Caco-2 (cell line): ENCODE data around the gene GZMA. TPM values are rescaled to one million over a fixed set of nuclear protein-coding genes. Genes with fewer than 3 reads are reported as not detected.

Experiments
- BruUV-seq: library from RNA; stranded (reverse); fragments of 400-500 nt; replicated peaks from 2 replicates; lab custom pipeline; 2021; lab: Mats Ljungman, UMichigan
- CTCF ChIA-PET: fragments of 300-600 bp; sonication (Branson Sonifier 250); formaldehyde crosslinking; loops from one replicate; lab custom pipeline; 2022; ENCODE audit warnings: antibody characterized with exemption; lab: Charles Lee
- POLR2A ChIA-PET: fragments of 300-600 bp; sonication (Branson Sonifier 250); formaldehyde crosslinking; loops from one replicate; lab custom pipeline; 2022; ENCODE audit warnings: antibody characterized with exemption; lab: Charles Lee
- DNase-seq, 2 experiments: peaks; one replicate each; pipeline versions ENCODE4 v3.0.0 to v3.0.0-alpha.2; 2020 to 2022
- H3K27me3 ChIP-seq: replicated peaks from 2 replicates; pipeline ENCODE4 v1.6.0; 2011; ENCODE audit warnings: low read length; ENCODE audit not compliant: control insufficient read depth, insufficient read depth
- H3K36me3 ChIP-seq: 2 replicates; pipeline ENCODE4 v1.5.1; 2011; ENCODE audit warnings: low read length; ENCODE audit not compliant: control insufficient read depth, insufficient read depth
- H3K4me1 ChIP-seq: fragments of 250-450 bp; sonication (Bioruptor Pico); 2 replicates; pipeline ENCODE4 v1.5.1; 2020; ENCODE audit warnings: mild to moderate bottlenecking
- H3K4me3 ChIP-seq: 2 replicates; pipeline ENCODE4 v1.5.1; 2011; ENCODE audit warnings: low read depth, mild to moderate bottlenecking, control low read depth, low read length
- H3K9me3 ChIP-seq: fragments of 250-450 bp; sonication (Bioruptor Pico); 2 replicates; pipeline ENCODE4 v1.5.1; 2020; ENCODE audit warnings: mild to moderate bottlenecking, moderate library complexity
- H3K27ac Mint-ChIP-seq: one replicate; pipeline ENCODE4 v1.8.0; 2022; ENCODE audit warnings: mixed read lengths; ENCODE audit not compliant: unreplicated experiment
- H3K27me3 Mint-ChIP-seq: one replicate; pipeline ENCODE4 v1.8.0; 2022; ENCODE audit warnings: mixed read lengths; ENCODE audit not compliant: insufficient read depth, unreplicated experiment
- H3K36me3 Mint-ChIP-seq: one replicate; pipeline ENCODE4 v1.8.0; 2022; ENCODE audit warnings: mild to moderate bottlenecking, mixed read lengths; ENCODE audit not compliant: insufficient read depth, unreplicated experiment
- H3K4me1 Mint-ChIP-seq: one replicate; pipeline ENCODE4 v1.8.0; 2022; ENCODE audit warnings: low read depth, mixed read lengths; ENCODE audit not compliant: unreplicated experiment
- H3K4me3 Mint-ChIP-seq: one replicate; pipeline ENCODE4 v1.8.0; 2022; ENCODE audit warnings: mild to moderate bottlenecking, moderate library complexity, mixed read lengths; ENCODE audit not compliant: unreplicated experiment
- H3K9me3 Mint-ChIP-seq: one replicate; pipeline ENCODE4 v1.8.0; 2022; ENCODE audit warnings: mixed read lengths; ENCODE audit not compliant: unreplicated experiment
- intact Hi-C: fragments of 100-400 bp; cut with micrococcal nuclease; formaldehyde crosslinking; loops from one replicate; pipeline ENCODE4 v1.10.0; 2022; ENCODE audit not compliant: unreplicated experiment
- total RNA-seq: library from RNA; stranded (reverse); gene quantifications from 2 replicates; pipeline ENCODE4 v1.2.3, GENCODE V29; 2022
- TF ChIP-seq, protein P1 (sequence below), 2 experiments: fragments of 200-600 bp in 1 of 2; IDR thresholded peaks; 1 replicate in 1 of 2; 2 replicates in 1 of 2; pipeline versions ENCODE4 v1.5.1 to v1.8.0; 2011 to 2022; ENCODE audit warnings: antibody characterized with exemption in 1 of 2, control low read depth in 1 of 2, inconsistent platforms in 1 of 2, low read depth in 1 of 2, low read length in 1 of 2, mild to moderate bottlenecking in 1 of 2, moderate library complexity in 1 of 2; ENCODE audit not compliant: insufficient read depth in 1 of 2, severe bottlenecking in 1 of 2, unreplicated experiment in 1 of 2

GZMA gene
- total RNA-seq, 1 experiment from 2014 or later = not detected

DNA sequence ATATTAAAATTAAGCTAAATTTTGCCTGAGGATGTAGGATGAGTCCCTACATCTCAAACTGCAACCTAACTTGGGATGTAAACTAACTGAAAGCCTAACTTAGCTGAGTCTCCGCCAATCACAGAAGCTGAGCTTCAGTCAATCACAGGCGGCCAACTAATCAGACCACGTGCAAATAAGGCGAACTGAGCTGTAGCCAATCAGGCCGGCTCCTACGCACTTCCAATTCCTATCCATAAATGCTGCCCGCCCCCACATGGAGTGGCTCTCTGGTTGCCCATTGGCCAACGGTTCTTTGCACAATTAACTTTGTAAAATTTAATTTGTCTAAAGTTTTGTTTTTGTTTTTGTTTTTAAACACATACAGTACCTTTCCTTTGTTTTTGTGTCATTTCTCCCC is 43.6 kb downstream of the GZMA start:
- H3K4me1 ChIP-seq = no peaks in the 10 kb centered on the region
- intact Hi-C loops = loop anchor here (1.0 kb wide), 3 partner anchors 13 to 240 kb away; no protein-coding TSS in a partner anchor
- POLR2A ChIA-PET = no interaction called here

DNA sequence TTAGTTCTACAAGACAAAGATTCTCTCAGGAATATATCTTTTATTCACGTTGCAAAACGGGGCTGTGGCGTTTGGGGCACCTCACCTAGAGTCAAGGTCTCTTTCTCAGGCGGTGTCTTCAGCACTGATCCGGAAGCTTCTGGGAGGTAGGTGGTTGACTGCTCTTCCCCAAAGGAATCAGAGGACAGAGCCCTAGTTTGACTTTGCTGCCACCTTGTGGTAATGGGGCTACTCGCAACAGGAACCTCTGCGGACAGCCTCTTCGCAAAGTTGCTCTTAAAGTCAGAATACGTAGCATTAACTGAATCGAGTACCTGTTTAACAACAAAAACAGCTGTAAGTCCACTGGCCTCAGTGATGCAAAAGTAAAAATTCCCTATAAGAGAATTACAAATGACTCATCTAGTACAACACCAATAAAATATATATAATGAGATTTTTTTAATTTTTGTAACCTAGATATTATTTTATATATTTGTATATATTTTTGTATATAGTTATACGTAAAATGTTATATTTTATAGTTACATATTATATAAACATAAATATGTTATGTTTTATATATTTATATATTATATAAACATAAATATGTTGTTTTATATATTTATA is 44.2 kb downstream of the GZMA start:
- no peaks in the 10 kb centered on the region for H3K9me3 Mint-ChIP-seq
- POLR2A ChIA-PET = no interaction called here
- no TSS peak for BruUV-seq

More for the DNA sequence above, 43.6 kb downstream of the GZMA start:
- Mint-ChIP-seq H3K27me3 (peaks cover 17% of the 10 kb centered on the region), H3K36me3 (no peaks in the 10 kb centered on the region), H3K4me1 (no peaks in the 10 kb centered on the region), H3K27ac (no peak overlapping the region), H3K4me3 (no peak overlapping the region), H3K9me3 (no peaks in the 10 kb centered on the region)
- Histone ChIP-seq H3K9me3 (no peaks in the 10 kb centered on the region), H3K4me3 (no peak overlapping the region), H3K27me3 (no peaks in the 10 kb centered on the region), H3K36me3 (no peaks in the 10 kb centered on the region)
- CTCF ChIA-PET = interaction anchor here (1.2 to 1.5 kb wide), 5 partner anchors 14 to 240 kb away, joined by 3 to 17 read pairs (median 8); partner anchors contain the start of gene GPX8
- peak; percentile 8 to 42 for DNase-seq
- BruUV-seq = no TSS peak
- TF ChIP-seq, protein P1, sequence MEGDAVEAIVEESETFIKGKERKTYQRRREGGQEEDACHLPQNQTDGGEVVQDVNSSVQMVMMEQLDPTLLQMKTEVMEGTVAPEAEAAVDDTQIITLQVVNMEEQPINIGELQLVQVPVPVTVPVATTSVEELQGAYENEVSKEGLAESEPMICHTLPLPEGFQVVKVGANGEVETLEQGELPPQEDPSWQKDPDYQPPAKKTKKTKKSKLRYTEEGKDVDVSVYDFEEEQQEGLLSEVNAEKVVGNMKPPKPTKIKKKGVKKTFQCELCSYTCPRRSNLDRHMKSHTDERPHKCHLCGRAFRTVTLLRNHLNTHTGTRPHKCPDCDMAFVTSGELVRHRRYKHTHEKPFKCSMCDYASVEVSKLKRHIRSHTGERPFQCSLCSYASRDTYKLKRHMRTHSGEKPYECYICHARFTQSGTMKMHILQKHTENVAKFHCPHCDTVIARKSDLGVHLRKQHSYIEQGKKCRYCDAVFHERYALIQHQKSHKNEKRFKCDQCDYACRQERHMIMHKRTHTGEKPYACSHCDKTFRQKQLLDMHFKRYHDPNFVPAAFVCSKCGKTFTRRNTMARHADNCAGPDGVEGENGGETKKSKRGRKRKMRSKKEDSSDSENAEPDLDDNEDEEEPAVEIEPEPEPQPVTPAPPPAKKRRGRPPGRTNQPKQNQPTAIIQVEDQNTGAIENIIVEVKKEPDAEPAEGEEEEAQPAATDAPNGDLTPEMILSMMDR (IDR thresholded peaks at IDR 0.05; ENCODE audit: insufficient read depth in 1 of 2, low read depth in 1 of 2, low read length in 1 of 2, severe bottlenecking in 1 of 2, unreplicated experiment in 1 of 2) = no peak

DNA sequence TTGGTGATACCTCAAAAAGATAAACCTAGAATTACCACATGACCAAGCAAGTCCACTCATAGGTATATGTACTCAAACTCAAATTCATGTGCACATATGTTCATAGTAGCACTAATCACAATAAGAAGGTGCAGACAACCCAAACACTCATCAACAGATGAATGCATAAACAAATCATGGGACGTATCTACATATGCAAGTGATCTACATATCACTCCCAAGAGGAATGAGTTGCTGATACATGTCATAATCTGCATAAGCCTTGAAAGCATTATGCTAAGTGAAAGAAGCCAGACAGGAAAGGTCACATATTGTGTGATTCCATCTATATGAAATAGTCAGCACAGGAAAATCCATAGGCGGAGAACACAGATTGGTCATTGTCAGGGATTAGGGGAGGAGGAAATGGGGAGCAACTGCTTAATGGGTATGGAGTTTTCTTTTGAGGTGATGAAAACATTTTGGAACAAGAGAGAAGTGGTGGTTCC is 46.9 kb downstream of the GZMA start:
- Mint-ChIP-seq H3K9me3 (no peaks in the 10 kb centered on the region), H3K4me1 (no peaks in the 10 kb centered on the region), H3K27me3 (peaks cover 24% of the 10 kb centered on the region), H3K36me3 (no peaks in the 10 kb centered on the region), H3K4me3 (no peak overlapping the region), H3K27ac (no peak overlapping the region)
- H3K36me3 ChIP-seq = no peaks in the 10 kb centered on the region
- no TSS peak for BruUV-seq
- CTCF ChIA-PET = interaction anchor here (1.1 kb wide), 1 partner anchor 205 kb away, joined by 3 read pairs; no protein-coding TSS in a partner anchor
- H3K4me1 ChIP-seq = no peaks in the 10 kb centered on the region
- H3K4me3 ChIP-seq = no peak overlapping the region
- TF ChIP-seq, protein P1 (IDR thresholded peaks at IDR 0.05; ENCODE audit: insufficient read depth in 1 of 2, low read depth in 1 of 2, low read length in 1 of 2, severe bottlenecking in 1 of 2, unreplicated experiment in 1 of 2) = no peak
- no peak for DNase-seq
- POLR2A ChIA-PET = no interaction called here
- H3K9me3 ChIP-seq = no peaks in the 10 kb centered on the region
- no peaks in the 10 kb centered on the region; the same call in 1 of the 2 replicates for H3K27me3 ChIP-seq
- intact Hi-C loops = no loop called here

More for the DNA sequence above, 44.2 kb downstream of the GZMA start:
- DNase-seq = peak; percentile 85 to 90
- CTCF ChIA-PET = interaction anchor here (1.2 to 1.5 kb wide), 5 partner anchors 13 to 240 kb away, joined by 3 to 17 read pairs (median 8); partner anchors contain the start of gene GPX8
- Mint-ChIP-seq H3K4me3 (no peak overlapping the region), H3K36me3 (no peaks in the 10 kb centered on the region), H3K27ac (no peak overlapping the region), H3K27me3 (peaks cover 18% of the 10 kb centered on the region), H3K4me1 (no peaks in the 10 kb centered on the region)
- no peak overlapping the region for H3K4me3 ChIP-seq
- no peaks in the 10 kb centered on the region for H3K36me3 ChIP-seq
- no peaks in the 10 kb centered on the region for H3K4me1 ChIP-seq
- intact Hi-C loops = loop anchor here (1.0 kb wide), 3 partner anchors 13 to 240 kb away; no protein-coding TSS in a partner anchor
- TF ChIP-seq, protein P1 (IDR thresholded peaks at IDR 0.05; ENCODE audit: insufficient read depth in 1 of 2, low read depth in 1 of 2, low read length in 1 of 2, severe bottlenecking in 1 of 2, unreplicated experiment in 1 of 2) = peak; percentile 95 to 96
- H3K9me3 ChIP-seq = no peaks in the 10 kb centered on the region
- no peaks in the 10 kb centered on the region for H3K27me3 ChIP-seq
